A549 (cell line): ENCODE data around the gene NDUFB10. TPM values are rescaled to one million over a fixed set of nuclear protein-coding genes. Genes with fewer than 3 reads are reported as not detected.

ENCODE experiments used
- ATAC-seq, 2 experiments: fragments of 200-7000 bp in 1 of 2; fragments of >200 bp in 1 of 2; cut with Nextera tagmentation in 1 of 2; cut with Tn5 transposase in 1 of 2; 3 replicates each; pipeline versions ENCODE4 v1.8.0 to v1.9.1; 2018 to 2020; ENCODE audit warnings: mild to moderate bottlenecking in 1 of 2, moderate library complexity in 1 of 2
- CTCF ChIA-PET: fragments of 300-600 bp; sonication (Branson Sonifier 250); formaldehyde crosslinking; extraction: SDS; loops from one replicate; lab custom pipeline; 2021; ENCODE audit warnings: antibody characterized with exemption, inconsistent platforms; lab: Yijun Ruan, JAX
- POLR2A ChIA-PET: fragments of 350-600 bp; formaldehyde crosslinking; extraction: SDS; loops from one replicate; lab custom pipeline; 2021; ENCODE audit warnings: antibody characterized with exemption, inconsistent platforms; lab: Yijun Ruan, JAX
- DNase-seq, 2 experiments: peaks; one replicate each; pipeline versions ENCODE4 v3.0.0 to v3.0.0-alpha.2; 2011 to 2016; ENCODE audit warnings: low read depth in 1 of 2, low spot score in 1 of 2
- FAIRE-seq: peaks from 2 replicates; lab custom pipeline; 2011; peaks lifted over from hg19 to GRCh38; lab: Jason Lieb, UNC
- H3K27ac ChIP-seq, 2 experiments: fragments of >200 bp; sonication (Bioruptor Twin); formaldehyde crosslinking; 3 replicates each; pipeline ENCODE4 v1.5.1; 2016 to 2017
- H3K4me1 ChIP-seq: fragments of >200 bp; sonication (Bioruptor Twin); formaldehyde crosslinking; 3 replicates; pipeline ENCODE4 v1.6.1; 2016
- H3K4me2 ChIP-seq: fragments of >200 bp; sonication (Bioruptor Twin); formaldehyde crosslinking; 3 replicates; pipeline ENCODE4 v1.6.1; 2016
- H3K4me3 ChIP-seq: fragments of >200 bp; sonication (Bioruptor Twin); formaldehyde crosslinking; 3 replicates; pipeline ENCODE4 v1.5.1; 2016
- H3K9me3 ChIP-seq: fragments of >200 bp; sonication (Bioruptor Twin); formaldehyde crosslinking; 3 replicates; pipeline ENCODE4 v1.6.1; 2016
- BHLHE40 ChIP-seq: IDR thresholded peaks from 2 replicates; pipeline ENCODE4 v1.6.1; 2012; ENCODE audit warnings: low read depth, low read length, inconsistent platforms
- CEBPB ChIP-seq, 2 experiments: fragments of >200 bp in 1 of 2; sonication (Bioruptor Twin) in 1 of 2; formaldehyde crosslinking in 1 of 2; IDR thresholded peaks; 2 replicates each; pipeline ENCODE4 v1.6.1; 2012 to 2016
- EHF ChIP-seq: fragments of 250-450 bp; sonication (Bioruptor Pico); IDR thresholded peaks from 2 replicates; pipeline ENCODE4 v1.5.0; 2020; ENCODE audit warnings: mild to moderate bottlenecking
- EP300 ChIP-seq, 2 experiments: fragments of >200 bp; sonication (Bioruptor Twin); formaldehyde crosslinking; IDR thresholded peaks; 2 replicates in 1 of 2; 3 replicates in 1 of 2; pipeline ENCODE4 v1.6.1; 2016 to 2017
- FOSL2 ChIP-seq, 2 experiments: fragments of 450-650 bp in 1 of 2; fragments of >200 bp in 1 of 2; sonication (Bioruptor Twin) in 1 of 2; formaldehyde crosslinking; IDR thresholded peaks; 2 replicates each; pipeline versions ENCODE4 v1.5.0 to v1.6.1; 2016 to 2020; ENCODE audit warnings: mild to moderate bottlenecking in 1 of 2, moderate library complexity in 1 of 2
- HEYL ChIP-seq: fragments of 250-450 bp; sonication (Bioruptor Pico); IDR thresholded peaks from 2 replicates; pipeline ENCODE4 v1.8.0; 2021; ENCODE audit warnings: mild to moderate bottlenecking, moderate library complexity
- HOXA7 ChIP-seq: fragments of 250-450 bp; sonication (Bioruptor Pico); IDR thresholded peaks from 2 replicates; pipeline ENCODE4 v1.5.0; 2020; ENCODE audit warnings: mild to moderate bottlenecking, moderate library complexity
- KDM5A ChIP-seq: fragments of 200-600 bp; sonication (generic); IDR thresholded peaks from 2 replicates; pipeline ENCODE4 v1.6.1; 2016; ENCODE audit warnings: antibody characterized with exemption, mild to moderate bottlenecking
- MAZ ChIP-seq: fragments of 150-350 bp; IDR thresholded peaks from 2 replicates; pipeline ENCODE4 v1.6.1; 2014; ENCODE audit warnings: antibody characterized with exemption, low read depth, low read length, borderline replicate concordance
- NR3C1 ChIP-seq: fragments of >200 bp; sonication (Bioruptor Twin); formaldehyde crosslinking; IDR thresholded peaks from 3 replicates; pipeline ENCODE4 v1.6.1; 2017
- PHF8 ChIP-seq: fragments of 200-600 bp; sonication (generic); IDR thresholded peaks from 2 replicates; pipeline ENCODE4 v1.6.1; 2016; ENCODE audit warnings: low read depth, mild to moderate bottlenecking, antibody characterized with exemption, moderate library complexity, borderline replicate concordance
- POLR2A ChIP-seq: IDR thresholded peaks from 2 replicates; pipeline ENCODE4 v1.6.1; 2012; ENCODE audit warnings: mild to moderate bottlenecking, low read length
- POLR2AphosphoS2 ChIP-seq: conservative IDR thresholded peaks from 2 replicates; pipeline ENCODE4 v1.6.1; 2012; ENCODE audit warnings: low read length, improper control_type of control experiment, inconsistent platforms
- RARB ChIP-seq: fragments of 250-450 bp; sonication (Bioruptor Pico); IDR thresholded peaks from 2 replicates; pipeline ENCODE4 v1.8.0; 2021; ENCODE audit warnings: mild to moderate bottlenecking, moderate library complexity
- RFX5 ChIP-seq: fragments of 450-650 bp; IDR thresholded peaks from 2 replicates; pipeline ENCODE4 v1.7.1; 2014; ENCODE audit warnings: antibody characterized with exemption, mild to moderate bottlenecking, moderate library complexity
- SREBF2 ChIP-seq: fragments of 450-650 bp; IDR thresholded peaks from 2 replicates; pipeline ENCODE4 v1.6.1; 2014; ENCODE audit warnings: mild to moderate bottlenecking, moderate library complexity
- ZSCAN20 ChIP-seq: fragments of 250-450 bp; sonication (Bioruptor Pico); IDR thresholded peaks from 2 replicates; pipeline ENCODE4 v1.8.0; 2022; ENCODE audit warnings: mild to moderate bottlenecking, moderate library complexity
- WGBS: methylation state at CpG from one replicate; pipeline ENCODE4 v1.1.6; 2017; ENCODE audit errors: missing lambda C conversion rate; 5-methylcytosine and 5-hydroxymethylcytosine counted together
- polyA plus RNA-seq, 4 experiments: library from polyadenylated mRNA; depleted of rRNA in 3 of 4; stranded (reverse); fragments of >200 nt; fragmentation: RNase III in 1 of 4; extraction: RNeasy Plus Mini Kit Qiagen cat#74134 plus additional on column Dnase treatment in 1 of 4; gene quantifications; 2 replicates in 3 of 4; 3 replicates in 1 of 4; pipeline ENCODE4 v1.2.3, GENCODE V29; 2011 to 2017
- TF ChIP-seq, protein P1 (sequence below): fragments of 150-350 bp; IDR thresholded peaks from 2 replicates; pipeline ENCODE4 v1.6.1; 2014; ENCODE audit warnings: low read depth, mild to moderate bottlenecking, low read length

Gene NDUFB10
- polyA plus RNA-seq, 2 of the 4 experiments (the other 2 are of a cell fraction), result 198 to 389 TPM

DNA sequence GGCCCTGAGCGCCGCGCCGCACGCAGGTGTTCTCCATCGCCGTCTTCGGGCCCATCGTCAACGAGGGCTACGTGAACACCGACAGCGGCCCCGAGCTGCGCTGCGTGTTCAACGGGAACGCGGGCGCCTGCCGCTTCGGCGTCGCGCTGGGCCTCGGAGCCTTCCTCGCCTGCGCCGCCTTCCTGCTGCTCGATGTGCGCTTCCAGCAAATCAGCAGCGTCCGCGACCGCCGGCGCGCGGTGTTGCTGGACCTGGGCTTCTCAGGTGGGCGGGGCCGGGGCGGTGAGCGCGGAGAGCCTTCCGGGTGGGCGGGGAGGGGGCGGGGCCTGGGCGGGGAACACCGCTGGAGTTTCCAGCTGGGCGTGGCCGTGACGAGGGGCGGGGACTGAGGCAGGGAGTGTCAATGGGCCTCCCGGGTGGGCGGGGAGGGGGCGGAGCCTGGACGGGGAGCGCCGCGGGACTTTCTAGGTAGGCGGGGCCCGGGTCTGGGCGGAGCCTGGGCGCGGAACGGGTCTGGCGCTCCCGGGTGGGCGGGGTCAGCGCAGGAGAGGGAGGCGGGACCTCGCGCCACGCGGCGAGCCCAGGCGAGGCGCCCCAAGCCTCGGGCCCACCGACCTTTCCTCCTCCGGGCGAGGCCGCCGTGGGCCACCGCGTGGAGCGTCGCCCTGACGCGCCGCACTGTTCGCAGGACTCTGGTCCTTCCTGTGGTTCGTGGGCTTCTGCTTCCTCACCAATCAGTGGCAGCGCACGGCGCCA lies 32.8 kb downstream of the NDUFB10 start (continued):
- TF ChIP-seq BHLHE40, result no peak
- no peak for TF ChIP-seq EP300 (IDR thresholded peaks at IDR 0.05)

DNA sequence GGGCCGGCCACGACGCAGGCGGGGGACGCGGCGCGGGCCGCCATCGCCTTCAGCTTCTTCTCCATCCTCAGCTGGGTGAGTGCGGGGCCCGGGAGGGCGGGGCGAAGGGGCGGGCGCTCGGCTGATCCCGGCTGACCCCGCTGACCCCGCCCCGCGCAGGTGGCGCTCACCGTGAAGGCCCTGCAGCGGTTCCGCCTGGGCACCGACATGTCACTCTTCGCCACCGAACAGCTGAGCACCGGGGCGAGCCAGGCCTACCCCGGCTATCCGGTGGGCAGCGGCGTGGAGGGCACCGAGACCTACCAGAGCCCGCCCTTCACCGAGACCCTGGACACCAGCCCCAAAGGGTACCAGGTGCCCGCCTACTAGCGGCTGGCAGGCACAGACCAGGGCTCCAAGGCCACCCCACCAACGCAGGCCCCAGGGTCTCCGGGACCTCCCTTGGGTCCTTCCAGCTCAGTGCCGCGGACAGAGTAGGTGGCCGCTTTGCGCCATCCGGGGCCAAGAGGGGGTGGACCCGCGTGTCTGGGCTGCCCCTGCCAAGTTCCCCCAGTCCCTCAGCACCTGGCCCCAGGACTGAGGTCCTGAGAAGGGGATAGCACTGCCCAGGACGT lies 33.5 kb downstream of the NDUFB10 start:
- no peak for ATAC-seq
- no peak for DNase-seq
- H3K4me3 ChIP-seq, result no peak overlapping the region
- 0 out of 3 replicates have a peak overlapping the region, but pooled peaks have one; percentile 79 for H3K4me2 ChIP-seq
- CTCF ChIA-PET, result interaction anchor here (0.8 to 19.7 kb wide), 3 partner anchors 12 to 148 kb away, joined by 3 to 196 read pairs (median 9); partner anchors contain the start of gene ZNF598
- no peaks in the 10 kb centered on the region for H3K9me3 ChIP-seq
- peaks cover 80% of the 10 kb centered on the region for H3K4me1 ChIP-seq
- no peak for FAIRE-seq
- whole genome bisulfite sequencing, result 93% methylated on average over 21 of the region's 50 CpGs
- H3K27ac ChIP-seq, result peak overlapping the region; percentile 51 to 76; a peak in 5 of 6 replicates
- TF ChIP-seq KDM5A (no peak), PHF8 (no peak)
- POLR2A ChIA-PET, result interaction anchor here (0.6 to 1.6 kb wide), 3 partner anchors 11 to 162 kb away, joined by 3 to 7 read pairs (median 4); partner anchors contain the start of genes RPS2 and TRAF7

DNA sequence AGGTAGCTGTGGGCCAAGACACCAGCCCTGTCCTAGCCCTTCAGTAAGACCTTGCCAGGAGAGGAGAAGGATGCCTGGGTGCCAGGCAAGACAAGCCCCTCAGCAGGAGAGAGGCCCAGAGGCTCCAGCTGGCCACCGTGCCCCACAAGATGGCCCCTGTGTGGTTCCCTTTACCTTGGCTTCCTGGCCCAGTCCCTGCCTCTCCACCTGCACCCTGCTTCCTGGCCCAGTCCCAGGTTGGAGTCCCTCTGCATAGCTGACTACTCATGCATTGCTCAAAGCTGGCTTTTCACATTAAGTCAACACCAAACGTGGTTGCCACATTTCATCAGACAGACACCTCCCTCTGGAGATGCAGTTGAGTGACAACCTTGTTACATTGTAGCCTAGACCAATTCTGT lies 34.4 kb downstream of the NDUFB10 start:
- ATAC-seq, result peak; percentile 31 to 40
- Histone ChIP-seq H3K9me3 (no peaks in the 10 kb centered on the region), H3K4me1 (peaks cover 80% of the 10 kb centered on the region), H3K4me3 (no peak overlapping the region), H3K27ac (peak overlapping the region; percentile 12 to 76; a peak in 5 of 6 replicates), H3K4me2 (peak overlapping the region; percentile 19; the same call in 2 of the 3 replicates)
- WGBS, result 47% methylated on average over 2 of the region's 2 CpGs
- no peak for FAIRE-seq
- ChIA-PET POLR2A (interaction anchor here (1.9 kb wide), 1 partner anchor 29 kb away, joined by 6 read pairs; the partner anchor contains the start of gene RPS2), CTCF (interaction anchor here (0.7 to 19.7 kb wide), 5 partner anchors 9 to 147 kb away, joined by 3 to 196 read pairs (median 5); partner anchors contain the start of genes GFER and ZNF598)
- TF ChIP-seq CEBPB (IDR thresholded peaks at IDR 0.05) (peak; percentile 27 to 46; a peak in 2 of 4 replicates), HOXA7 (CRISPR knock-in tag) (no peak), EHF (CRISPR knock-in tag) (peak; percentile 75; the same call in 1 of the 2 replicates), POLR2AphosphoS2 (no peak), HEYL (0 out of 2 replicates have a peak, but pooled peaks have one; percentile 76), POLR2A (no peak), MAZ (no peak), FOSL2 (IDR thresholded peaks at IDR 0.05) (no peak), FOSL2 (CRISPR knock-in tag; IDR thresholded peaks at IDR 0.05) (0 out of 2 replicates have a peak, but pooled peaks have one; percentile 27), NR3C1 (no peak), RARB (CRISPR knock-in tag) (no peak), ZSCAN20 (peak; percentile 57; the same call in 1 of the 2 replicates), SREBF2 (no peak), RFX5 (no peak)
- TF ChIP-seq, protein P1, sequence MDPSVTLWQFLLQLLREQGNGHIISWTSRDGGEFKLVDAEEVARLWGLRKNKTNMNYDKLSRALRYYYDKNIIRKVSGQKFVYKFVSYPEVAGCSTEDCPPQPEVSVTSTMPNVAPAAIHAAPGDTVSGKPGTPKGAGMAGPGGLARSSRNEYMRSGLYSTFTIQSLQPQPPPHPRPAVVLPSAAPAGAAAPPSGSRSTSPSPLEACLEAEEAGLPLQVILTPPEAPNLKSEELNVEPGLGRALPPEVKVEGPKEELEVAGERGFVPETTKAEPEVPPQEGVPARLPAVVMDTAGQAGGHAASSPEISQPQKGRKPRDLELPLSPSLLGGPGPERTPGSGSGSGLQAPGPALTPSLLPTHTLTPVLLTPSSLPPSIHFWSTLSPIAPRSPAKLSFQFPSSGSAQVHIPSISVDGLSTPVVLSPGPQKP, result no peak
- peak in 1 of 2 experiments; percentile 72 for DNase-seq
